K562 (cell line): ENCODE results near the gene RNF166. TPM values are rescaled to one million over a fixed set of nuclear protein-coding genes. Genes with fewer than 3 reads are reported as not detected.

ENCODE experiments used
- ATAC-seq: fragments of 200-7000 bp; cut with Tn5 transposase; 3 replicates; pipeline ENCODE4 v1.9.1; 2020; ENCODE audit warnings: moderate library complexity
- BruUV-seq: library from RNA; stranded (reverse); fragments of 400-500 nt; replicated peaks from 2 replicates; lab custom pipeline; 2021; lab: Mats Ljungman, UMichigan
- CTCF ChIA-PET: fragments of 300-600 bp; formaldehyde crosslinking; extraction: SDS; loops from one replicate; lab custom pipeline; 2021; ENCODE audit warnings: low intra/inter-chr PET ratio; lab: Yijun Ruan, JAX
- POLR2A ChIA-PET: fragments of 300-600, 350-650 bp; sonication (Branson Sonifier 250); formaldehyde crosslinking; extraction: SDS; loops from one replicate; lab custom pipeline; 2021; ENCODE audit warnings: antibody characterized with exemption, inconsistent platforms; lab: Yijun Ruan, JAX
- DNase-seq, 4 experiments: peaks; one replicate each; pipeline versions ENCODE4 v3.0.0 to v3.0.0-alpha.2; 2011 to 2018; ENCODE audit warnings: low spot score in 3 of 4, mixed read lengths in 3 of 4; ENCODE audit errors: extremely low read depth in 1 of 4
- FAIRE-seq: peaks from 2 replicates; lab custom pipeline; 2011; peaks lifted over from hg19 to GRCh38; lab: Jason Lieb, UNC
- H2AFZ ChIP-seq: 2 replicates; pipeline ENCODE4 v1.6.0; 2011; ENCODE audit warnings: low read depth, low read length, control low read depth, inconsistent platforms
- H3K27ac ChIP-seq: fragments of 200-600 bp; 3 replicates; pipeline ENCODE4 v1.8.0; 2011; ENCODE audit warnings: low read depth, mild to moderate bottlenecking, control low read depth, inconsistent platforms, low read length, moderate library complexity, mixed read lengths; ENCODE audit errors: extremely low read depth
- H3K27me3 ChIP-seq, 2 experiments: fragments of 300-600 bp in 1 of 2; 2 replicates in 1 of 2; 3 replicates in 1 of 2; pipeline versions ENCODE4 v1.6.0 to v1.8.0; 2011; ENCODE audit warnings: inconsistent platforms in 2 of 2, low read length in 2 of 2, mild to moderate bottlenecking in 1 of 2, mixed read lengths in 1 of 2, moderate library complexity in 1 of 2; ENCODE audit not compliant: control insufficient read depth in 2 of 2, insufficient read depth in 2 of 2
- H3K36me3 ChIP-seq: fragments of 300-600 bp; 3 replicates; pipeline ENCODE4 v1.8.0; 2011; ENCODE audit warnings: mild to moderate bottlenecking, low read length, inconsistent platforms; ENCODE audit not compliant: control insufficient read depth, insufficient read depth
- H3K4me1 ChIP-seq, 2 experiments: fragments of 200-600 bp in 1 of 2; replicated peaks in 1 of 2; 2 replicates in 1 of 2; 3 replicates in 1 of 2; pipeline versions ENCODE4 v1.5.1 to v1.8.0; 2011; ENCODE audit warnings: inconsistent platforms in 2 of 2, low read length in 2 of 2, mild to moderate bottlenecking in 1 of 2, mixed read lengths in 1 of 2, moderate library complexity in 1 of 2; ENCODE audit not compliant: control insufficient read depth in 2 of 2, insufficient read depth in 2 of 2
- H3K4me2 ChIP-seq: 2 replicates; pipeline ENCODE4 v1.6.1; 2011; ENCODE audit warnings: low read length, control low read depth, inconsistent platforms, mixed read lengths; ENCODE audit not compliant: insufficient read depth
- H3K4me3 ChIP-seq: fragments of 200-600 bp; sonication (generic), shearing (Covaris generic); 2 replicates; pipeline ENCODE4 v1.5.1; 2016; ENCODE audit warnings: control low read depth, inconsistent platforms
- H3K79me2 ChIP-seq: fragments of 200-600 bp; 3 replicates; pipeline ENCODE4 v1.8.0; 2011; ENCODE audit warnings: low read length, inconsistent platforms; ENCODE audit not compliant: control insufficient read depth, insufficient read depth
- H3K9ac ChIP-seq, 2 experiments: 2 replicates each; pipeline versions ENCODE4 v1.6.0 to v1.6.1; 2011; ENCODE audit warnings: low read depth in 2 of 2, low read length in 2 of 2, control low read depth in 1 of 2, inconsistent platforms in 1 of 2, mild to moderate bottlenecking in 1 of 2, mixed read lengths in 1 of 2; ENCODE audit not compliant: insufficient read depth in 1 of 2
- H3K9me1 ChIP-seq: one replicate; pipeline ENCODE4 v1.6.0; 2011; ENCODE audit warnings: inconsistent platforms, mild to moderate bottlenecking, low read length, moderate library complexity; ENCODE audit not compliant: control insufficient read depth, insufficient read depth
- H3K9me3 ChIP-seq: replicated peaks from 2 replicates; pipeline ENCODE4 v1.5.1; 2011; ENCODE audit warnings: low read depth, low read length, inconsistent platforms; ENCODE audit not compliant: control insufficient read depth, insufficient read depth
- H4K20me1 ChIP-seq: replicated peaks from 2 replicates; pipeline ENCODE4 v1.6.1; 2011; ENCODE audit warnings: low read length, inconsistent platforms, mixed read lengths; ENCODE audit not compliant: control insufficient read depth, insufficient read depth
- FIP1L1 ChIP-seq: fragments of 200-400 bp; formaldehyde crosslinking; IDR thresholded peaks from 2 replicates; pipeline ENCODE4 v1.6.1; 2018; ENCODE audit warnings: mild to moderate bottlenecking, low read depth, low read length; ENCODE audit not compliant: poor library complexity, severe bottlenecking
- HNRNPL ChIP-seq: fragments of 200-400 bp; formaldehyde crosslinking; IDR thresholded peaks from 2 replicates; pipeline ENCODE4 v1.6.1; 2017; ENCODE audit warnings: low read depth, mild to moderate bottlenecking, low read length
- NONO ChIP-seq, 2 experiments: fragments of 200-400 bp in 1 of 2; fragments of 450-650 bp in 1 of 2; formaldehyde crosslinking in 1 of 2; IDR thresholded peaks; 2 replicates each; pipeline ENCODE4 v1.6.1; 2017; ENCODE audit warnings: low read depth in 2 of 2, mild to moderate bottlenecking in 2 of 2, moderate library complexity in 2 of 2, low read length in 1 of 2
- POLR2G ChIP-seq: fragments of 200-400 bp; formaldehyde crosslinking; IDR thresholded peaks from 2 replicates; pipeline ENCODE4 v1.6.1; 2017; ENCODE audit warnings: low read depth, mild to moderate bottlenecking, antibody characterized with exemption, low read length, moderate library complexity
- ZBTB33 ChIP-seq: sonication (generic); formaldehyde crosslinking; IDR thresholded peaks from 2 replicates; pipeline ENCODE4 v1.8.1; 2023; ENCODE audit warnings: mild to moderate bottlenecking, missing genetic modification reagents
- WGBS: fragments of 100-300 bp; shearing (Covaris generic); methylation state at CpG from one replicate; pipeline ENCODE4 v1.1.6; 2016; ENCODE audit warnings: low coverage, mixed read lengths; ENCODE audit not compliant: insufficient coverage; ENCODE audit errors: missing lambda C conversion rate; 5-methylcytosine and 5-hydroxymethylcytosine counted together
- in situ Hi-C: fragments of 300-500 bp; cut with MboI; formaldehyde crosslinking; loops from 4 replicates; pipeline ENCODE4 v1.15.0; 2018; ENCODE audit warnings: inconsistent platforms, mixed read lengths
- intact Hi-C: fragments of 100-400 bp; cut with micrococcal nuclease; formaldehyde crosslinking; loops from 2 replicates; pipeline ENCODE4 v1.14.2; 2022
- polyA plus RNA-seq, 8 experiments: library from polyadenylated mRNA; depleted of rRNA in 4 of 8; stranded (reverse) in 5 of 8; unstranded in 3 of 8; fragments of >200 nt; fragmentation: Nextera tagmentation in 2 of 8; fragmentation: Illumina TruSeq in 1 of 8; extraction: Ambion mirVana in 2 of 8; extraction: Trizol in 1 of 8; gene quantifications; 2 replicates each; pipeline versions ENCODE4 v1.2.1 to v1.2.3, GENCODE V29; 2011 to 2014; ENCODE audit warnings: inconsistent platforms in 1 of 8, missing spikeins in 1 of 8
- total RNA-seq, 7 experiments: library from RNA; depleted of rRNA in 6 of 7; stranded (reverse); fragments of >200 nt in 6 of 7; fragmentation: Illumina TruSeq in 2 of 7; extraction: Trizol in 2 of 7; gene quantifications; 2 replicates each; pipeline versions ENCODE4 v1.2.1 to v1.2.3, GENCODE V29; 2011 to 2021; ENCODE audit warnings: low replicate concordance in 1 of 7

RNF166 gene
- total and polyA plus RNA-seq, 9 of the 15 experiments (the other 6 are each of a cell fraction or from before 2014, with no cell fraction given): 0.56 to 60.3 (median 19.5) TPM

- Histone ChIP-seq H3K9me3 (no peaks in the 10 kb centered on the region), H4K20me1 (peaks cover 22% of the 10 kb centered on the region), H3K27me3 (no peaks in the 10 kb centered on the region), H3K9ac (no peak overlapping the region), H2AFZ (no peak overlapping the region), H3K79me2 (peaks cover 71% of the 10 kb centered on the region), H3K4me3 (no peak overlapping the region), H3K9me1 (peaks cover 6% of the 10 kb centered on the region), H3K4me1 (peaks cover 0 to 80% of the 10 kb centered on the region in 2 experiments; a peak in 2 of 5 replicates), H3K36me3 (peaks cover 80% of the 10 kb centered on the region; the same call in 2 of the 3 replicates), H3K27ac (no peak overlapping the region; the same call in 2 of the 3 replicates), H3K4me2 (no peak overlapping the region)
- POLR2A ChIA-PET: interaction anchor here (0.8 to 2.2 kb wide), 3 partner anchors 9 to 34 kb away, joined by 3 to 5 read pairs (median 4); no protein-coding TSS in a partner anchor
- intact Hi-C loops: no loop called here
- 97% methylated on average over 26 of the region's 26 CpGs for WGBS
- ATAC-seq (no peak), DNase-seq (no peak), FAIRE-seq (no peak)
- no TSS peak for BruUV-seq
- CTCF ChIA-PET: interaction anchor here (0.7 kb wide), 1 partner anchor 418 kb away, joined by 3 read pairs; no protein-coding TSS in a partner anchor
- TF ChIP-seq NONO (IDR thresholded peaks at IDR 0.05; ENCODE audit: low read depth in 2 of 2, low read length in 1 of 2): no peak
- peak; percentile 28 for TF ChIP-seq FIP1L1
- 0 out of 2 replicates have a peak, but pooled peaks have one; percentile 55 for TF ChIP-seq HNRNPL
- peak; percentile 58; the same call in 1 of the 2 replicates for TF ChIP-seq POLR2G
- peak; percentile 99 for TF ChIP-seq ZBTB33 (CRISPR knock-in tag)
- in situ Hi-C loops: no loop called here
Observed at GRCh38 chr16:88749358-88749757, 43.1 kb upstream of the RNF166 start.
